Keratinocyte (primary cell): ENCODE data around the gene CEL. TPM values are rescaled to one million over a fixed set of nuclear protein-coding genes. Genes with fewer than 3 reads are reported as not detected.

Experiments used
- DNase-seq: peaks from one replicate; pipeline ENCODE4 v3.0.0-alpha.2; 2011; ENCODE audit warnings: low read depth, missing footprints, low spot score
- FAIRE-seq: peaks from 2 replicates; lab custom pipeline; 2011; peaks lifted over from hg19 to GRCh38; lab: Jason Lieb, UNC
- H2AFZ ChIP-seq: 2 replicates; pipeline ENCODE4 v1.6.0; 2012; ENCODE audit warnings: low read length, control low read depth, inconsistent platforms; ENCODE audit not compliant: control insufficient read depth
- H3K27ac ChIP-seq: 2 replicates; pipeline ENCODE4 v1.5.1; 2011; ENCODE audit warnings: low read length; ENCODE audit not compliant: control insufficient read depth, insufficient read depth
- H3K27me3 ChIP-seq: 3 replicates; pipeline ENCODE4 v1.6.0; 2011; ENCODE audit warnings: low read length; ENCODE audit not compliant: control insufficient read depth, insufficient read depth; ENCODE audit errors: extremely low read depth
- H3K36me3 ChIP-seq, 2 experiments: 2 replicates in 1 of 2; 3 replicates in 1 of 2; pipeline ENCODE4 v1.5.1; 2011; ENCODE audit warnings: low read length in 2 of 2, mild to moderate bottlenecking in 1 of 2; ENCODE audit not compliant: control insufficient read depth in 2 of 2, insufficient read depth in 2 of 2; ENCODE audit errors: extremely low read depth in 1 of 2
- H3K4me1 ChIP-seq: 3 replicates; pipeline ENCODE4 v1.5.1; 2011; ENCODE audit warnings: low read length; ENCODE audit not compliant: control insufficient read depth, insufficient read depth; ENCODE audit errors: extremely low read depth
- H3K4me2 ChIP-seq: 3 replicates; pipeline ENCODE4 v1.6.0; 2011; ENCODE audit warnings: low read depth, low read length; ENCODE audit not compliant: control insufficient read depth, insufficient read depth; ENCODE audit errors: extremely low read depth
- H3K4me3 ChIP-seq, 3 experiments: fragments of 200-600 bp in 1 of 3; sonication (generic) in 1 of 3; 2 replicates in 2 of 3; 3 replicates in 1 of 3; pipeline ENCODE4 v1.5.1; 2011 to 2016; ENCODE audit warnings: low read length in 3 of 3, mild to moderate bottlenecking in 3 of 3, control low read depth in 2 of 3, inconsistent platforms in 1 of 3, low read depth in 1 of 3, mixed read lengths in 1 of 3, mixed run types in 1 of 3, moderate library complexity in 1 of 3; ENCODE audit not compliant: control insufficient read depth in 2 of 3, insufficient read depth in 2 of 3; ENCODE audit errors: extremely low read depth in 1 of 3
- H3K79me2 ChIP-seq: 2 replicates; pipeline ENCODE4 v1.6.0; 2012; ENCODE audit warnings: low read length; ENCODE audit not compliant: control insufficient read depth, insufficient read depth
- H3K9ac ChIP-seq: 3 replicates; pipeline ENCODE4 v1.6.0; 2011; ENCODE audit warnings: low read length; ENCODE audit not compliant: control insufficient read depth, insufficient read depth; ENCODE audit errors: extremely low read depth
- H3K9me1 ChIP-seq: 3 replicates; pipeline ENCODE4 v1.6.0; 2011; ENCODE audit warnings: low read length; ENCODE audit not compliant: control insufficient read depth, insufficient read depth; ENCODE audit errors: extremely low read depth
- H3K9me3 ChIP-seq: 2 replicates; pipeline ENCODE4 v1.5.1; 2012; ENCODE audit warnings: low read depth, low read length; ENCODE audit not compliant: control insufficient read depth
- H4K20me1 ChIP-seq: 3 replicates; pipeline ENCODE4 v1.6.0; 2011; ENCODE audit warnings: low read length; ENCODE audit not compliant: control insufficient read depth, insufficient read depth; ENCODE audit errors: extremely low read depth
- CTCF ChIP-seq, 3 experiments: IDR thresholded peaks in 1 of 3; conservative IDR thresholded peaks in 1 of 3; optimal IDR thresholded peaks in 1 of 3; 2 replicates in 2 of 3; 3 replicates in 1 of 3; pipeline versions ENCODE3 to v1.5.1; 2011; ENCODE audit warnings: low read length in 3 of 3, mild to moderate bottlenecking in 3 of 3, moderate library complexity in 2 of 3, control low read depth in 1 of 3, inconsistent platforms in 1 of 3; ENCODE audit not compliant: insufficient read depth in 2 of 3; ENCODE audit errors: extremely low read depth in 1 of 3
- EZH2 ChIP-seq: IDR thresholded peaks from one replicate; pipeline ENCODE4 v1.6.1; 2012; ENCODE audit warnings: inconsistent platforms, mild to moderate bottlenecking, low read length, moderate library complexity
- dilution Hi-C: fragments of 300-500 bp; cut with MboI; formaldehyde crosslinking; loops from one replicate; pipeline ENCODE4 v1.7.0; 2020; ENCODE audit warnings: low sequenced_read_pairs; ENCODE audit not compliant: extremely low pct_ligation_motif_present
- polyA plus RNA-seq, 5 experiments: library from polyadenylated mRNA; depleted of rRNA in 3 of 5; stranded (reverse) in 3 of 5; stranded (forward) in 1 of 5; unstranded in 1 of 5; fragments of >200 nt; gene quantifications; 1 replicate in 1 of 5; 2 replicates in 3 of 5; 3 replicates in 1 of 5; pipeline versions ENCODE4 v1.2.1 to v1.2.3, GENCODE V29; 2011 to 2012; ENCODE audit warnings: missing spikeins in 2 of 5, low read depth in 1 of 5, low replicate concordance in 1 of 5

Gene CEL
- polyA plus RNA-seq, 1 donor (not counting 4 experiments of a cell fraction or from before 2014, with no cell fraction given), result 0.12 TPM

GRCh38 chr9:133111808-133112662, 50.3 kb downstream of the CEL start:
- Histone ChIP-seq H3K9me1 (no peaks in the 10 kb centered on the region), H3K4me1 (peaks cover 10% of the 10 kb centered on the region), H4K20me1 (peaks cover 15% of the 10 kb centered on the region), H3K27me3 (no peaks in the 10 kb centered on the region), H3K79me2 (peaks cover 2% of the 10 kb centered on the region), H3K9me3 (no peaks in the 10 kb centered on the region), H3K36me3 (peaks cover 10 to 25% of the 10 kb centered on the region in 2 experiments), H2AFZ (no peak overlapping the region), H3K4me3 (no peak overlapping the region), H3K27ac (no peak overlapping the region), H3K4me2 (no peak overlapping the region), H3K9ac (no peak overlapping the region)
- no peak for DNase-seq
- dilution Hi-C loops, result no loop called here
- no peak for FAIRE-seq
- TF ChIP-seq EZH2 (no peak), CTCF (optimal IDR thresholded peaks at IDR 0.05 in 1 of 3, IDR thresholded peaks at IDR 0.05 in 1 of 3, conservative IDR thresholded peaks at IDR 0.05 in 1 of 3; ENCODE audit: extremely low read depth in 1 of 3, insufficient read depth in 2 of 3, low read length in 3 of 3) (no peak)

DNA sequence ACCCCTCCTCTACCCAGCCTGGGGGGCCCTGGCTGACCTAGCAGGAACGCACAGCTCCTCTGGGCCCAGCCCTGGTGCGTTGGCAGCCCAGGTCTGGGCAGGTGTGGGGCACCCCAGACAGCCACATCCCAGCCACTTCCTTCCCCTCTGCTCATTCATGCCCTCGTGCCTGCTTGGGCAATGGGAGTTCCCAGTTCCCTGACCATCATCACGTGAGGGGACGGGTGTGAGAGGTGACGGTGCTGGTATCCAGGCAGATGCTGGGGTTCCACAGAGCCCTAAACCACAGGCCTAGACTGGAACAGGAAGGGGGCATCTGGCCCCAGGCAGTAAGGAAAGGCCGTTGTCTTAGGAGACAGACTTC, 50.9 kb downstream of the CEL start:
- Histone ChIP-seq H2AFZ (no peak overlapping the region), H3K9me1 (no peaks in the 10 kb centered on the region), H3K27ac (no peak overlapping the region), H3K4me2 (no peak overlapping the region), H3K79me2 (peaks cover 2% of the 10 kb centered on the region), H3K4me3 (no peak overlapping the region), H3K9ac (no peak overlapping the region), H3K4me1 (peaks cover 10% of the 10 kb centered on the region), H3K27me3 (no peaks in the 10 kb centered on the region), H3K36me3 (peaks cover 10 to 25% of the 10 kb centered on the region in 2 experiments), H3K9me3 (no peaks in the 10 kb centered on the region), H4K20me1 (peaks cover 18% of the 10 kb centered on the region)
- DNase-seq (no peak), FAIRE-seq (no peak)
- dilution Hi-C loops, result no loop called here
- TF ChIP-seq EZH2 (no peak), CTCF (optimal IDR thresholded peaks at IDR 0.05 in 1 of 3, IDR thresholded peaks at IDR 0.05 in 1 of 3, conservative IDR thresholded peaks at IDR 0.05 in 1 of 3; ENCODE audit: extremely low read depth in 1 of 3, insufficient read depth in 2 of 3, low read length in 3 of 3) (no peak)
